ENCODE results near the gene FAM174C. TPM values are rescaled to one million over a fixed set of nuclear protein-coding genes. Genes with fewer than 3 reads are reported as not detected.

FAM174C gene
- total and polyA plus RNA-seq, 10 of the 15 experiments (the other 5 are each of a cell fraction or from before 2014, with no cell fraction given): 0.89 to 94.6 (median 43.6) TPM

- no peak for TF ChIP-seq CEBPZ (IDR thresholded peaks at IDR 0.05; ENCODE audit: low read depth, low read length)
- TF ChIP-seq USF2 (IDR thresholded peaks at IDR 0.05; ENCODE audit: borderline replicate concordance, low read depth, low read length): no peak
- peak; percentile 55; the same call in 1 of the 2 replicates for TF ChIP-seq CREB1 (IDR thresholded peaks at IDR 0.05; ENCODE audit: low read depth)
- no peak for TF ChIP-seq RUNX3 (IDR thresholded peaks at IDR 0.05; ENCODE audit: low read length)
- no peak for TF ChIP-seq STAT3 (IDR thresholded peaks at IDR 0.05; ENCODE audit: low read depth, low read length)
- no peak for TF ChIP-seq JUND (IDR thresholded peaks at IDR 0.05; ENCODE audit: low read depth, low read length)
- TF ChIP-seq HSF1 (IDR thresholded peaks at IDR 0.05; ENCODE audit: low read depth, low read length): no peak
- no peak for TF ChIP-seq ZBTB11 (CRISPR knock-in tag; IDR thresholded peaks at IDR 0.05)
- no peak for TF ChIP-seq MEF2B (IDR thresholded peaks at IDR 0.05; ENCODE audit: partially characterized antibody, poor library complexity, severe bottlenecking)
- TF ChIP-seq GABPA (IDR thresholded peaks at IDR 0.05; ENCODE audit: low read depth): no peak
- TF ChIP-seq BRCA1 (IDR thresholded peaks at IDR 0.05; ENCODE audit: low read depth, low read length): no peak
- TF ChIP-seq TCF3 (IDR thresholded peaks at IDR 0.05; ENCODE audit: borderline replicate concordance, insufficient read depth, low read depth, low read length): no peak
- no peak for TF ChIP-seq SREBF2 (IDR thresholded peaks at IDR 0.05; ENCODE audit: low read length)
- no peak for TF ChIP-seq ASH2L (IDR thresholded peaks at IDR 0.05; ENCODE audit: borderline replicate concordance, low read depth)
- no peak for TF ChIP-seq HCFC1 (IDR thresholded peaks at IDR 0.05; ENCODE audit: low read length)
- TF ChIP-seq IKZF2 (IDR thresholded peaks at IDR 0.05): peak in 1 of 2 experiments; percentile 54; a peak in 1 of 4 replicates
- no peak for TF ChIP-seq E4F1 (IDR thresholded peaks at IDR 0.05; ENCODE audit: borderline replicate concordance, partially characterized antibody)
- TF ChIP-seq CHD4 (IDR thresholded peaks at IDR 0.05): no peak
- TF ChIP-seq HDGF (IDR thresholded peaks at IDR 0.05): no peak; the same call in 1 of the 2 replicates
Observed at GRCh38 chr19:1248139-1248785, 27.1 kb upstream of the FAM174C start, which contains the start of gene MIDN (continued).

Data from GM12878 (cell line).